Activated naive CD8-positive, alpha-beta T cell (primary cell): ENCODE measurements around the gene CYP39A1.
A peak's percentile ranks its signal among the peaks of the same experiment; 100 is the strongest.
"Not testable (repeated sequence)": the region's sequence is repeated elsewhere in the genome, so short reads cannot be mapped to it uniquely, and the experiment has no call there.

ENCODE experiments used
- H3K27ac Mint-ChIP-seq: one replicate; pipeline ENCODE4 v1.8.0; 2021; ENCODE audit warnings: mixed read lengths
- H3K27me3 Mint-ChIP-seq: one replicate; pipeline ENCODE4 v1.8.0; 2021; ENCODE audit warnings: mixed read lengths
- H3K36me3 Mint-ChIP-seq: one replicate; pipeline ENCODE4 v1.8.0; 2021; ENCODE audit warnings: mixed read lengths
- H3K4me1 Mint-ChIP-seq: one replicate; pipeline ENCODE4 v1.8.0; 2021; ENCODE audit warnings: low read depth, mixed read lengths
- H3K4me3 Mint-ChIP-seq: one replicate; pipeline ENCODE4 v1.8.0; 2021; ENCODE audit warnings: mild to moderate bottlenecking, mixed read lengths
- H3K9me3 Mint-ChIP-seq: one replicate; pipeline ENCODE4 v1.8.0; 2021; ENCODE audit warnings: low read depth, mixed read lengths

CYP39A1 gene

GRCh38 chr6:46657642-46658041 lies 5.0 kb upstream of the CYP39A1 start:
- Mint-ChIP-seq H3K27me3 (peaks cover 15% of the 10 kb centered on the region), H3K9me3 (no peaks in the 10 kb centered on the region), H3K36me3 (no peaks in the 10 kb centered on the region), H3K27ac (no peak overlapping the region), H3K4me3 (no peak overlapping the region), H3K4me1 (peaks cover 5% of the 10 kb centered on the region)

DNA sequence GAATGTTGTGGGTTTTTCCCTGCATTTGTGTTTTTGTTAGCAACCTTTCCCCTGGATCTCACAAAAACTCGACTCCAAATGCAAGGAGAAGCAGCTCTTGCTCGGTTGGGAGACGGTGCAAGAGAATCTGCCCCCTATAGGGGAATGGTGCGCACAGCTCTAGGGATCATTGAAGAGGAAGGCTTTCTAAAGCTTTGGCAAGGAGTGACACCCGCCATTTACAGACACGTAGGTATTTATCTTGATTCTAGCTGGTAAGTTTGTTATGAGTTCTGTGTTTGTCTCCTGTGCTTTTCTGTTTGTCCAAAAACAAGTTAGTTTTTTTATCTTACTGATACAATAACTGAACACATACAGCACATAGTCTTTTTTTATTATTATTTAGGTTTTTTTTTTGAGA lies 3.2 kb upstream of the CYP39A1 start:
- H3K9me3 Mint-ChIP-seq, result no peaks in the 10 kb centered on the region
- H3K36me3 Mint-ChIP-seq, result no peaks in the 10 kb centered on the region
- H3K27ac Mint-ChIP-seq, result no peak overlapping the region
- no peak overlapping the region for H3K4me3 Mint-ChIP-seq
- peaks cover 13% of the 10 kb centered on the region for H3K4me1 Mint-ChIP-seq
- peaks cover 25% of the 10 kb centered on the region for H3K27me3 Mint-ChIP-seq

DNA sequence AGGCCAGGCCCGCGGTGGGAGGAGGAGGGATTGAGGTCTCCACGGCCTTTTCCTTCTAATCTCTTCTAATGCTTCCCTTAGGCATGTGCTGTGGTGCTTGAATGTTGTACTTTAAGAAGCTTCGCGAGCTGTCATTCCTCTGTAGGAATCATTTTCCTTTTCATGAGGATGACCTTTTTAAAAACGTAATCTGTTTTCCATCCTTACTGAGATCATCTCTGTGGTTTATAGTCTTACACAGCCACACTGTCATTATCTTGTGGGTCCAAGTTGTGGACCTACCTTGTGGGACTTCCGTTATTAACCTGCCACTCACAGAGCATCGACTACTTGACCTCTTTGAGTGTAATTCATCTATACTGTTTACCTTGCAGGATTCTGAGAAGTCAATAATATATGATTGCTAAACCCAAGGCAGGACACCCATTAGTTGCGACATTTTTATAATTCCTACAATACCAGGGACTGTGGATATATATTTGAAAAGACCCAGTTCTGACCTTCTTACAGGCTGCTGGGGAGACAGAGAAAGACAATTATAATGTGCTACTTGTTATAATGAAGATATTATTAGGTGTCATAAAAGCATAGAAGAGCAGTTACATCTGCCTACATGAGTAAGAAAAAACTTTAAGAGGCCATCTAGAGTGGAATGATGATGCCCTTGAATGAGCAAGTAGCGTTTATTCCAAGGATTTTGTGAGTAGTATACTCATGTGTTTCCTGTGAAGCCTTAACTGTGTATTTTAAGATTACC lies 999 bp upstream of the CYP39A1 start:
- Mint-ChIP-seq H3K27ac (no peak overlapping the region), H3K27me3 (peaks cover 28% of the 10 kb centered on the region), H3K9me3 (no peaks in the 10 kb centered on the region), H3K4me3 (peak overlapping the region; percentile 90), H3K4me1 (peaks cover 13% of the 10 kb centered on the region), H3K36me3 (no peaks in the 10 kb centered on the region)

DNA sequence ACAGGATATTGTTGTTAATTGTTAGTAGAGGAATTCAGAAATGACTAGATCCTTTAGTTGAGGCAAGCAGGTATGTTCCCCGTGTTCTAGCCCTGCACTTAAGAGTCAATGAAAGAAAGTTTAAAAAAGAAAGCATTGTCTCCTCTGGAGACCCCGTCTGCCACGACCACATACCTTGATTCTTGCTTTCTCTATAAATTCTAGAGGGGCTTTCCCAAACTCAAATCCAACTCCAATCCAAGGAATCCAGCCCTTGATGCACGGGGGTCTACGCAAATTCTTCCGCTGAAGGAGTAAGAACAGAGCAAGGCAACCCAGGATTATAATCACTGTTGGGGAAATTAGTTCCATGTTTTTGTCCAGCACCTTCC lies 401 bp downstream of the CYP39A1 start:
- H3K4me3 Mint-ChIP-seq, result peak overlapping the region; percentile 90
- peaks cover 30% of the 10 kb centered on the region for H3K27me3 Mint-ChIP-seq
- peaks cover 13% of the 10 kb centered on the region for H3K4me1 Mint-ChIP-seq
- H3K27ac Mint-ChIP-seq, result no peak overlapping the region
- no peaks in the 10 kb centered on the region for H3K36me3 Mint-ChIP-seq
- H3K9me3 Mint-ChIP-seq, result no peaks in the 10 kb centered on the region

GRCh38 chr6:46651816-46652215 lies 802 bp downstream of the CYP39A1 start:
- Mint-ChIP-seq H3K27ac (no peak overlapping the region), H3K4me1 (peaks cover 13% of the 10 kb centered on the region), H3K9me3 (no peaks in the 10 kb centered on the region), H3K36me3 (no peaks in the 10 kb centered on the region), H3K27me3 (peaks cover 30% of the 10 kb centered on the region), H3K4me3 (peak overlapping the region; percentile 90)

DNA sequence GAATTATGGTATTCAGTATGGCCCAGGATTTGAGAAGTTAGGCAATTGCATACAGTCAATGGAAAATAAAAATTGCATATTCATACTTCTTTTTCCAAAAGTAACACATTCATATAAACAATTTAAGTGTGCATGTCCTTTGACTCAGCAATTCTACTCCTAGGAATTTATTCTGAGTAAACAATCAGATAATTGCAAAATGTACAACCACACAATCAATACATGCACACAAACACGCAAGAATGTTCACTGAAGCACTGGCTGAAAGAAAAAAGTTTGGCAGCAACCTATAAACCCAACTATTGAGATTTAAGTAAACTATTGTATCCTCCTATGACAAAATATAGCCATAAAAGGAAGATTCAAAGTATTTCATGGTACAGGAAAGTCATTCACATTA lies 1.6 kb downstream of the CYP39A1 start:
- H3K4me1 Mint-ChIP-seq, result peaks cover 13% of the 10 kb centered on the region
- H3K36me3 Mint-ChIP-seq, result no peaks in the 10 kb centered on the region
- no peaks in the 10 kb centered on the region for H3K9me3 Mint-ChIP-seq
- H3K27me3 Mint-ChIP-seq, result peaks cover 30% of the 10 kb centered on the region
- H3K27ac Mint-ChIP-seq, result no peak overlapping the region
- no peak overlapping the region for H3K4me3 Mint-ChIP-seq

DNA sequence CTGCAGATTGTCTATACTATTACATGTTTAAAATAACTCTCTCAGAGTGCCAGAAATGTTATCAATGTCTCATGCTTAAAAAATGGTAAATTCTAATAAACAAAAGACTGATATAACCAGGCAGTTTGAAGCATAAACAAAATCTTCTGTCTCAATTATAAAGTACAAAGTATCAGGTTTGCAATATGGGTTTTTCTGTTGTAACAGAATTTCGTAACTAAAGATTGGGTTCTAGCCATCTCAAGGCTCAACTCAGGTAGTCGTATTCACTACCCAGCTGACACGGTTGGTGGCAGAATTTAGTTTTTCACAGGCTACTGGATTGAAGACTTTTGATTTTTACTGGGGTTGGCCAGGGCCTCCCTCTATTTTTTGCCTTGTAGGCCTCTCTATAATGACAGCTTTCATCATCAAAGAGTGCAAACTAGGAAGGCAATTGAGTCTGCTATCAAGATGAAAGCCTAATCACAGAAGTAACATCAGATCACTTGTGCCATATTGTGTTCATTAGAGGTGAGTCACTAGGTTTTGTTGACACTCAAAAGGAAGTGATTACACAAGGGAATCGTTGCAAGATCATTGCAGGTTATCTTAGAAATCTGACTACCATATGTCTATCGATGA lies 3.6 kb downstream of the CYP39A1 start:
- Mint-ChIP-seq H3K27me3 (peaks cover 21% of the 10 kb centered on the region), H3K27ac (no peak overlapping the region), H3K4me3 (no peak overlapping the region), H3K36me3 (no peaks in the 10 kb centered on the region), H3K9me3 (peaks cover 4% of the 10 kb centered on the region), H3K4me1 (peaks cover 13% of the 10 kb centered on the region)

DNA sequence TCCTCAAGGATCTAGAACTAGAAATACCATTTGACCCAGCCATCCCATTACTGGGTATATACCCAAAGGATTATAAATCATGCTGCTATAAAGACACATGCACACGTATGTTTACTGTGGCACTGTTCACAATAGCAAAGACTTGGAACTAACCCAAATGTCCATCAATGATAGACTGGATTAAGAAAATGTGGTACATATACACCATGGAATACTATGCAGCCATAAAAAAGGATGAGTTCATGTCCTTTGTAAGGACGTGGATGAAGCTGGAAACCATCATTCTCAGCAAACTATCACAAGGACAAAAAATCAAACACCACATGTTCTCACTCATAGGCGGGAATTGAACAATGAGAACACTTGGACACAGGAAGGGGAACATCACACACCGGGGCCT lies 4.5 kb downstream of the CYP39A1 start:
- H3K27me3 Mint-ChIP-seq, result peaks cover 17% of the 10 kb centered on the region
- not testable (repeated sequence) for H3K36me3 Mint-ChIP-seq, H3K9me3 Mint-ChIP-seq, H3K4me1 Mint-ChIP-seq, H3K4me3 Mint-ChIP-seq, H3K27ac Mint-ChIP-seq

DNA sequence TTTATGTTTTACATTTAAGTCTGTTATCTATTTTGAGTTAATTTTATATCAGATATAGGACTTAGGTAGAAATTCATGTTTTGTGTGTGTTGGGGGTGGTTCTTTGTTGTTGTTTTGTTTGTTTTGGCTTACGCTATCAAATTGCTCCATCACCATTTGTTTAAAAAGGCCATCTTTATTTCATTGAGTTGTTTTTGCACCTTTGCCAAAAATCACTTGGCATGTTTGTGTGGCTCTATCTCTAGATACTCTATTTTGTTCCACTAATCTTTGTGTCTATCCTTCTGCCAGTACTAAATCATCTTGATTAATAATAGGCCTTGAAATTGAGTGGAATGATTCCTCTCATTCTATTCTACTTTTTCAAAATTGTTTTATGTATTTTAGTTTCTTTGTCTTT lies 7.4 kb downstream of the CYP39A1 start:
- peaks cover 8% of the 10 kb centered on the region for H3K9me3 Mint-ChIP-seq
- H3K4me1 Mint-ChIP-seq, result peaks cover 5% of the 10 kb centered on the region
- H3K27me3 Mint-ChIP-seq, result peaks cover 13% of the 10 kb centered on the region
- no peaks in the 10 kb centered on the region for H3K36me3 Mint-ChIP-seq
- no peak overlapping the region for H3K4me3 Mint-ChIP-seq
- no peak overlapping the region for H3K27ac Mint-ChIP-seq

DNA sequence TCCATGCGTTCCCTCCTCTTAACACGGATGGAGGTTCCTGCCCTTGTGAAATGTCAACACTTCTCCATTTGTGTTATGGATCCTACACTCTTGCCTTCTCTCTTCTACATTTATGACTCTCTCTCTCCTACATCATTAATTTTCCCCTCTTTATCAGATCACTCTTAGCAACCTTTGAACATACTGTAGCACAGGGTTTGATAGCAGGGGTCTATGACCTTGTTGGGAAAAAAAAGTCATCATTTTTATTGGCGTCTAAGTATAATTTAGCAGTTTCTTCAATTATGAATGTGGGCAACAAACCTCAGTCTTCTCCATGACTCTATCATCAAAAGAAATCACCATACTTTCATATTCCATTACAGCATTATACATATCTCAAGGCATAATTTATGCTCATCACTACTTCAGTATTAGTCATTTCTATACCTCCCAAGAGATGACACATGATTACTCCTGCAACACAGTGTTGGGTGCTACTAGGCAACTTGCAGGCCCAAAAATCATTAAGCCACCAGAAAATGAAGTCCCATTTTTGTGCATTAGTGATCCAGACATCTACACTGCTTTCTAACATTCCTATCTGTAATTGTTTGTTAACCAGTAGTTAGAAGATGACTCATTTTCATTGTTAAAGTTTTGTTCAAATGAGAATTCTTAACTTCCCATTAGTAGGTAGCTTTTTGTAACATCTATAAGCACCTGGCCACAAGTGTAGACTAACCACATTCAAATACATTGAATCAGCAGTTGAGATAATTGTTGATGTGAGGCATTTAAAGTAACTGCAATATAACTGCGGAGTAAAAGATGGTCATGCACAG lies 9.5 kb downstream of the CYP39A1 start:
- Mint-ChIP-seq H3K27ac (peak overlapping the region; percentile 62), H3K27me3 (peaks cover 11% of the 10 kb centered on the region), H3K36me3 (no peaks in the 10 kb centered on the region), H3K9me3 (peaks cover 8% of the 10 kb centered on the region), H3K4me1 (peaks cover 5% of the 10 kb centered on the region), H3K4me3 (no peak overlapping the region)

DNA sequence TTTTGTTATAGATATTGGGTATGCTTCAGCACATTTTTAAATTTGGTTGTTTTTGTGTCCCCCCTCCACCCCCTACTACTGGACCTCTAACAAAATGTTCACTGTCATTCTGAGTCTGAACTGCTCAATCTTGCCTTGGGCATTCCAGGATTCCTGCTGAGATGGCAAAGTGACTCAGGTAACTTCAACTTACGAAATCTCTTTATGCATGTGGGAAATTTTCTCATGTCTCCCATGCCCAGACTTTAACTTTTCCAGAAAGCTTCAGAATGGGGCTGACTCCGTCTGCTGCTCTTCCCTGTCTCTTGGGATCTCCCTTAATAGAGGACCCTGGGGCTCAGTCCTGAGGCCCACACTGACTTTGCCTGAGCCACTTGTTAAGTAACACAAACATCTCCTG lies 14.0 kb downstream of the CYP39A1 start:
- Mint-ChIP-seq H3K4me1 (peaks cover 5% of the 10 kb centered on the region), H3K9me3 (peaks cover 4% of the 10 kb centered on the region)

DNA sequence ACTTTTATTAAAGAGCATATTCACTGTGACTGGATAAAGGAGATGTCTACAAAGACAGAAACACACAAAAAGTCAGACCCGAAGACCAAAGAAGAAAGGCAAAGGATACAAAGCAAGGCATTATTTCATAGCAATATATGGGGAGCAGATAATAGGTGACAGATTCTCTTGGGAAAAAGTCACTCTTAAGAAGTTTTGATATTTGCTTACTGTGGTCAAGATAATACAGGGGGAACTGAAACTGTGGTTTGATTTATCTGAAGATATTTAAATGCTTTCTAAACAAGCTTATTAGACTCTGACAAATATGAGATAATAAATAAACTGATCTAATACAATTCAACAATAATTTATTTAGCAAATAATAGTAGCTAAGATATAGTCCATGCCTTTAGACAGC lies 14.7 kb downstream of the CYP39A1 start:
- H3K4me1 Mint-ChIP-seq, result peaks cover 4% of the 10 kb centered on the region
- H3K4me3 Mint-ChIP-seq, result no peak overlapping the region
- no peaks in the 10 kb centered on the region for H3K36me3 Mint-ChIP-seq
- H3K27me3 Mint-ChIP-seq, result peaks cover 8% of the 10 kb centered on the region
- H3K27ac Mint-ChIP-seq, result no peak overlapping the region
- peaks cover 3% of the 10 kb centered on the region for H3K9me3 Mint-ChIP-seq

More for the DNA sequence above, 14.0 kb downstream of the CYP39A1 start:
- H3K36me3 Mint-ChIP-seq, result no peaks in the 10 kb centered on the region
- H3K27me3 Mint-ChIP-seq, result peaks cover 9% of the 10 kb centered on the region
- no peak overlapping the region for H3K27ac Mint-ChIP-seq
- H3K4me3 Mint-ChIP-seq, result no peak overlapping the region

GRCh38 chr6:46637145-46637544 lies 15.5 kb downstream of the CYP39A1 start:
- H3K9me3 Mint-ChIP-seq, result no peaks in the 10 kb centered on the region
- H3K27me3 Mint-ChIP-seq, result peaks cover 4% of the 10 kb centered on the region
- H3K4me3 Mint-ChIP-seq, result no peak overlapping the region
- H3K27ac Mint-ChIP-seq, result no peak overlapping the region
- H3K4me1 Mint-ChIP-seq, result no peaks in the 10 kb centered on the region
- H3K36me3 Mint-ChIP-seq, result no peaks in the 10 kb centered on the region

- Mint-ChIP-seq H3K4me3 (no peak overlapping the region), H3K4me1 (no peaks in the 10 kb centered on the region), H3K27ac (no peak overlapping the region), H3K27me3 (peaks cover 5% of the 10 kb centered on the region), H3K36me3 (no peaks in the 10 kb centered on the region), H3K9me3 (no peaks in the 10 kb centered on the region)
These were observed 17.2 kb downstream of the CYP39A1 start for GRCh38 chr6:46635462-46635861.

DNA sequence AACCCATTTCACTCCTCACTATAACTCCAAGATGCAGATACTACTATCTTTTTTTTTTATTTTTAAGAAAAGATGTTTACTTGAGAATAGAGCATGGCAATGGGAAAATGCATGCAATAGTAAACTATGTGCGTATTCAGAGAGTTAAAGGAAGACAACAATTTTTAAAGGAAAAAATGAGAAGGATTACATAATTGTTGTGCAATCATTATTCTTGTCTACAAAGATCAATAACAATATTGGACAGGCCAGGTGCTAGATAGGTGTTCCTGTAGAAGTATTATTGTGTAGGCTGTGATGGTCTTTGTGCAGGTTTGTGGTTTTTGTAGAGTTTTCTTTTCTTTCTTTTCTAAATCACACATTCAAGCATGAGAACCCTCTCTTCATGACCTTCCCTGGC lies 20.6 kb downstream of the CYP39A1 start:
- Mint-ChIP-seq H3K27ac (no peak overlapping the region), H3K9me3 (no peaks in the 10 kb centered on the region), H3K36me3 (no peaks in the 10 kb centered on the region), H3K4me1 (no peaks in the 10 kb centered on the region), H3K4me3 (no peak overlapping the region), H3K27me3 (peaks cover 3% of the 10 kb centered on the region)
